ENCODE results near the gene TXNDC8.
"Not testable (repeated sequence)": the region's sequence is repeated elsewhere in the genome, so short reads cannot be mapped to it uniquely, and the experiment has no call there.

TXNDC8 gene

DNA sequence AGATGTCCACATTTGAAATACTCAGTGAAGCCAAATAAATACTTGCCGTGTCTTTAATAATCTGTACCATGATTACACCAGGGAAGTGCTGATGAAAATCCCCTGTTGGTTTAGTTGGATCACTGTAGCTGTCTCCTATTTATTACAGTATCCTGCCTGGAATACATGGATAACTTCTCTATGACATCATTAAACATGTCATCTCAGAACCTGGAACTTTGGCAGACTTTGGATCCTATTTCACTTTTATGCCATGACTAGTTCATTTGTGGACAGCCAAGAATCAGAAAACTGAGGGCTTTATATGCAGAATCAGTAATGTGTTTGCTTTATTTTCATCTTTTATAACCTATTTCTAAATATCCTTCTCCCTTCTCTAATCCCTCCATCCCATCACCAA lies at the start of gene TXNDC8:
TXNDC8 (minus strand) TSS at position 137 of the 400 bp plus-strand sequence.
- peak; percentile 4 for DNase-seq

DNA sequence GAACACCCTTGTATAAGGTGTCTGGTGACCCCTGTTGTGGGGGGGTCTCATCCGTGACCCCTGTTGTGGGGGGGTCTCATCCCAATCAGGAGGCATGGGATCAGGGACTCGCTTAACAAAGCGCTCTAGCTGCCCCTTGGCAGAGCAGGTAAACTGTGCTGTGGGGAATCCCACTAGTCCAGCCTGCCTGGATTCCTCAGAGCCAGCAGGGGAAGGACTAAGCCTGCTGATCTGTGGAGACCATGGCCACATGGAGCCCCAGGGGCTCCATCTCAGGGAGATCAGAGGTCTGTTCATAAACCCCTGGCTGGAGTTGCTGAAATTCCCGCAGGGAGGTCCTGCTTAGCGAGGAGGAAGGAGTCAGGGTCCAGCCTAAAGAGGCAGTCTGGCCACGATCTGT lies 45.8 kb upstream of the TXNDC8 start:
- DNase-seq = no peak

DNA sequence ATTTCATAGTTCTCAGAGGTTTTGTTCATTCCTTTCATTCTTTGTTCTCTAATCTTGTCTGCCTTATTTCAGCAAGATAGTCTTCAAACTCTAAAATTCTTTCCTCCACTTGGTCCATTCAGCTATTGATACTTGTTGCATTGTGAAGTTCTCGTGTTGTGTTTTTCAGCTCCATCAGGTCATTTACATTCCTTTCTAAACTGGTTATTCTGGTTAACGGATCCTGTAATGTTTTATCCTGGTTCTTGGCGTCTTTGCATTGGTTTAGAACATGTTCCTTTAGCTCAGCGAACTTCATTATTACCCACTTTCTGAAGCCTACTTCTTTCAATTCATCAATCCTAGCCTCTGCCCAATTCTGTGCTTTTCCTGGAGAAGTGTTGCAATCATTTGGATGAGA lies 45.1 kb upstream of the TXNDC8 start:
- no peak for DNase-seq

DNA sequence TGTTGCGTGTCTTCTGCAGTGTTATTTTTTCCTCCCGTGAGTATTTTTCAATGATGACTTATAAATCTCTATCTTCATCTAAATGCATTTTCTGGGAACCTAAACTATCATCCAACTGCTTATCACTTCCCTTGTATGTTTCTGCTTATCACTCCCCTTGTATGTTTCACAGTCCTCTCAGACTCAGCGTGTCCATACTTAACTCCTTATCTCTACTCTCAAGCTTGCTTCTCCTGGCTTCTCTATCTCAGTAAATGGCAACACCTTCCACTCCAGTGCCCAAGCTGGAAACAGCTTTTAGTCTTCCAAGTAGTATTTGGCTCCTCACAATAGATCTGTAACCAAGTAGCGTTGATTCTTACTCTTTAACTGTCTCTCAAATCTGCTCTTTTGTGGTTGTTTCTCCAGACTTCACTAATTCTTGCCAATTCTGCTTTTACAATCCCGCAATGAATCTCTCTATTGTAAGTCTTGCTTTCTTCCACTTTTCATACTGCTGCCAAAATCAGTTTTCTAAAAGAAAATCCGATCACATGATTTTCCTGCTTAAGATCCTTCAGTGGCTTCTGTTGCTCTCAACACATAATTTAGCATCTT lies 33.8 kb upstream of the TXNDC8 start:
- DNase-seq = no peak

DNA sequence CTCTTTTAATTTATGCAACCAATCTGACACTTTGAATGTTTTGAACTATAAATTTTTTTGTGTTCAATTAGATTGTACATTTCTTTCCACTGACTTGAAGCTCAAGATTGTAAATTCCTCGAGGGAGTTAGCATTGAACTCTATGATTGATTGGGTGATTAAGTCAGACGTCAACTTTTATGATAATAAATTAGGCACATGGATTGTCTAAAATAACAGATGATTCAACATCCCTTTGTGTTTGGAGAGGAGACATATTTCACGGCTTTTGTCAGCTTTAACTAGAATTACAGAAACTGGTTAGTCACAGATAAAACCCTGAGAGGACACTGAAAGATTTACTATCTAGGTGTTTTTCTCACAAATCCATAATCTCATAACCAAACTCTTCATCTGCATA lies 32.7 kb upstream of the TXNDC8 start:
- DNase-seq = no peak

DNA sequence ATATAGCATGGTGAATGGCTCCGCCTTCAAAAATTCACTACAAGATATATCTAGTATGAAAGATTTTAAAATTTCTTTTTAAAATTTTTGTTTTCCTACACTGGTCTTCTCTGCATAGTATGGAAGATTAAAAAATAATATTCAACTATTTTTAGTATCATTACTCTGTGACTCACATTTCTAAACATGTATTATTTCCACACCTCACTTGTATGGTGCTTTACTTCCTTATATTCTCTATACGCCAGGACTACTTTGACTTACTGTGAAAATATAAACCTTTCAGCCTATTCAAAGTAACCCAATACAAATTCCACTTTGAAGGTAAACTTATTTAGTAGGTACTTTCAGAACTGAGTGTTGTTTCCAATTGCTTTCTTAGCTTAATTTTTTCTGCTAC lies 26.8 kb upstream of the TXNDC8 start:
- no peak for DNase-seq

DNA sequence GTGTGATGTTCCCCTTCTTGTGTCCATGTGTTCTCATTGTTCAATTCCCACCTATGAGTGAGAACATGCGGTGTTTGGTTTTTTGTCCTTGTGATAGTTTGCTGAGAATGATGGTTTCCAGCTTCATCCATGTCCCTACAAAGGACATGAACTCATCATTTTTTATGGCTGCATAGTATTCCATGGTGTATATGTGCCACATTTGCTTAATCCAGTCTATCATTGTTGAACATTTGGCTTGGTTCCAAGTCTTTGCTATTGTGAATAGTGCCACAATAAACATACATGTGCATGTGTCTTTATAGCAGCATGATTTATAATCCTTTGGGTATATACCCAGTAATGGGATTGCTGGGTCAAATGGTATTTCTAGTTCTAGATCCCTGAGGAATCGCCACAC lies 21.3 kb upstream of the TXNDC8 start:
- not testable (repeated sequence) for DNase-seq

DNA sequence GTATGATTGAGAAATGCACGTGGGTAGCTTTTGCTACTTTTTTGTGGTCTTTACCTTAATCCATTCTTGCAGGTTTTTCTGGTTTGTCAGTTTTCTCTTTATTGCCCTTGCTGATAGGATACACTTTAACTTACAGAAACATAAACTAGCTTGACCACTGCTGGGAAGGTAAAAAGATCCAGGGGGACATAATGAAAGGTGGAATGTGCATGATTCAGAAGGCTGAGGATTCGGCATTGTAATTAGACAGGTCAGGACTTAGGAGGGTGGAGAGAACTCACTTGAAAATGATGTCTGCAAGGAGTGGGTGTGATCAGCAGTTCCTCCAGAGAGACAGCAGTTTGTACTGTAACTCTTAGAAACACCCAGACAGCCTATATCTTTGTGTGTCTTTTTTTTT lies 19.8 kb upstream of the TXNDC8 start:
- no peak for DNase-seq

DNA sequence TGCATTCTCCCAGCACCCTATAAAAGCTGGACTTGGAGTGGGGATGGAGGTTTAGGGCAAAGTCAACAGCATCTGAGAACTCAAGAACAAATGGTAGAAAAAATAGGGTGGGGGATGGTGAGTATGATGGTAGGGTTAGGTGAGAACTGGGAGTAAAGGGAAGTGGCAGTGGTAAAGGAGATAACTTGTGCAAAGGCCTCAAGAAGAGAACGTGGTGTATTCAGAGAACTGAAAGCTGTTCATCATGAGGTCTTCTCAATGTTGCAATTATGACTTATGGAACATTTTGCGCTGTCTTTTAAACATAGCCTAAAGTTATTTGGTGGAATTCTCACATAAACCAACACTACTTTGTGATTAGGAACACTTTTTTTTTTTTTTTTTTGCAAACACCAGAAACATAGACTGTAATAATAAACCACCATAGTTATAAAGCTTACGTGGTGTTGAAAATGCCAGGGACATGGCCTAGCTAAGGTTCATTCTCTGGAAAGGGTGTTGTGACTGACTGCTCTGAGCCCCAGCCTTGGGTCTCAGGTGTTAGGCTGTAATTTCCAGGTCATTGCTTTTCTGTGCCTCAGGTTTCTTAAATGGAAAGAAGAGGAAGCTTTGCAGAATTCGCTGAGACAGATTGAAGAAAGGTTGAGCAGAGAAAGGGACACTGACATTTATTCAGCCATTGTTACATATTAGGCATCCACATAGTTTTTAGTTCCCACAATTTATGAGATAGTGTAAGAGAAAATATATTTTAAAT lies 19.2 kb upstream of the TXNDC8 start:
- no peak for DNase-seq

DNA sequence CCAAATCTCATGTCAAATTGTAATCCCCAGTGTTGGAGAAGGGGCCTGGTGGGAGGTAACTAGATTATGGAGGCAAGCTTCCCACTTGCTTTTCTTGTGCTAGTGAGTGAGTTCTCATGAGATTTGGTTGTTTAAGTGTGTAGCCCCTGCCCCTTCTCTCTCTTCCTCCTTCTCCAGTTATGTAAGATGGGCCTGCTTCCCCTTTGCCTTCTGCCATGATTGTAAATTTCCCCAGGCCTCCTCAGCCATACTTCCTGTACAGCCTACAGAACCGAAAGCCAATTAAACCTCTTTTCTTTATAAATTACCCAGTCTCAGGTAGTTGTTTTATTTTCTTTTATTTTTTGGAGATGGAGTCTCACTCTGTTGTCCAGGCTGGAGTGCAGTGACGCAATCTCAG lies 18.2 kb upstream of the TXNDC8 start:
- DNase-seq = no peak

DNA sequence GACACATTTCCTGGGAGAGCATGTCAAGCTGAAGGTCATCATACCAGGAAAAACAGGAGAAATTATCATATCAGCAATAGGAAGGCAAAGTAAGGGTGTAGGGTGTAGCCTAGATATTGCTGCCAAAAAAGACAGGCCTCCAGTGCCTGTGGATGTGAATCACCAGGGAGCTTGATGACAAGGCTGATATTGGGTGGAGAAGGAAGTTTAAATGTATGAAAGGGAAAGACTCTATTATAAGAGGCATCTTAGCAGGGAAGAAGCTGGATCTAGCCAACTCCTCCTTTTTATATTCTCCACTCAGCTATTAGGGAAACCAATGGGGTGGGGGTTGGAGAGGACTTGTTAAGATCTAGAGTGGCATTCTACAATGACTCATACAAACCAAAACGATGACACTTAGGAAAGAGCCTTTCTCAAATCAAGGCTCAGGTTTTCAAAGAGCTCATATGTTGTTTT lies 13.4 kb upstream of the TXNDC8 start:
- peak; percentile 67 for DNase-seq

DNA sequence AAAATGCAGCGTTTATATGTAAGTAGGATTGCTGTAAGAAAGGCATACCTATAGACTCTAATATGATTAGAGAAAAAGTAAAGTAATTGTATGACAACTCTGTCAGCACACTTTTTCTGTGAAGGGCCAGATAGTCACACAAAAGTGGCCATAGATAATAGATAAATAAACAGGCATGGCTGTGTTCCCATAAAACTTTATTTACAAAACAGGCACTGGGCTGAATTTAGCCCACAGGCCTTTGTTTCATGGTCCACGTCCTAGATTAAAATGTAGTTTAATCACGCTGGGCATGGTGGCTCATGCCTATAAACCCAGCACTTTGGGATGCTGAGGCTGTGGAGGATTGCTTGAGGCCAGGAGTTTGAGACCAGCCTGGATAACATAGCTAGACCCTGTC lies 8.7 kb upstream of the TXNDC8 start:
- no peak for DNase-seq

DNA sequence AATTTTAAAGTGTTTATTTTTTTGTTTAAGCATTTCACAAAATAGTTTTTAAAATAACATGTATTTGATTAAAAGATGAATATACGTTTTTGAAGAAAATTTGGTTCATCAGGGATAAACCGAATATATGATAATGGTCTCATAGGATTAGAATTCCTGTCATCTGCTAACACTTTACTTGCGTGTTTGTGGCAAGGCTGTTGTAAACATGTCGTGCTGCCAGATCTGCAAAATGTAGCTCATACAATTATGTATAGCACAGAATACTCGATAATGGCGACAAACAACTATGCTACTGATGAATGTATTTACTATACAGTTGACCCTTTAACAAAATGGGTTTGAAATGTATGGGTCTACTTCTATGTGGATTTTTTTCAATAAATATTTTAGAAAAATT lies 7.2 kb upstream of the TXNDC8 start:
- DNase-seq = no peak

DNA sequence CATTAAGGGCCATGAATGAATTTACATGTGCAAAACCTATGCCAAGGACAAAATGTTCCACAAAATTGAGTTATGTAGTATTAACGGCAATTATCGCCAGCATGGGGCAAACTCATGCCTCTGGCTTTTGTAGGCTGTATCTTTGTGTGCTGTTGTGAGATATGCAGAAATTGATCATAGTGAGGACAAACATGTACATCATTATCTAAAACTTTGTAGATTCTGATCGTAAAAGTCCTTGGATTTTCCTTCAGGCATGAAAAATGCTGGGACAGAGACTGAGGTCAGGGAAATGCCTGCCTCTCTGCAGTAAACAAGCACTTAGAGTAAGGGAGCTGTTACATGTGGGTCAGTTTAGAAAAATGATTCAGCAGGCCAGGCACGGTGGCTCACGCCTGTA lies 5.9 kb upstream of the TXNDC8 start:
- no peak for DNase-seq

DNA sequence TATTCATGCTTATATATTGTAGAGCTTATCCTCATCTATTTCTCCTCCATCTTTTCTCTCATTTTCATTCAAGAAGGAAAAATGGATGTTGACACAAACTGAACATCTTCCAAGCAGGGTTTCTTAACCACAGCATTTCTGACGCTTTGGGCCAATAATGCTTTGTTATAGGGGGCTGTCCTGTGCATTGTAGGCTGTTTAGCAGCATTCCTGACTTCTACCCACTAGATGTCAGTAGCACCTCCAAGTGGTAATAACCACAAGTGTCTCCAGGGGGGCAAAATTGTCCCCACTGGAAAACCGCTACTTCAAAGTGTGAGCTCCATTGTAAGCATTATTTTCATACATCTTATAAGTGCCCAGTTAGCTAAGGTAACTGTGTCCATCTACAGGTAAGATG lies 2.6 kb upstream of the TXNDC8 start:
- DNase-seq = no peak

DNA sequence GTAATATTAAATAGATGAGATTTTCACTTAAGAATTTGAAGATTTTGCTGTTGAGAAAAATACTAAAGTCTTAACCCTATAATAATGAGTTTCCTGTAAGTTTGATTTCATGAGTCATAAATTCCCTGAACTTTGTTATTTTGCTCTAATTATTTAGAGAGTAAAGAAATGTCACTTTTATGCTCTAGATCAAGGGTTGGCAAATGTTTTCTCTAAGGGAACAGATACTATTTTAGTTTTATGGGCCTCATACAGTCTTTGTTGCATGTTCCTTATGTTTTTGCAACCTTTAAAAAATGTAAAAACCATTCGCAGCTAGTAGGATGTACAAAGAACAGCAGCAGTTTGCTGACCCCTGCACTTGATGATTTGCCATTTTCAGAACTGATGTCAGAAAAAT lies 480 bp upstream of the TXNDC8 start:
- DNase-seq = no peak

DNA sequence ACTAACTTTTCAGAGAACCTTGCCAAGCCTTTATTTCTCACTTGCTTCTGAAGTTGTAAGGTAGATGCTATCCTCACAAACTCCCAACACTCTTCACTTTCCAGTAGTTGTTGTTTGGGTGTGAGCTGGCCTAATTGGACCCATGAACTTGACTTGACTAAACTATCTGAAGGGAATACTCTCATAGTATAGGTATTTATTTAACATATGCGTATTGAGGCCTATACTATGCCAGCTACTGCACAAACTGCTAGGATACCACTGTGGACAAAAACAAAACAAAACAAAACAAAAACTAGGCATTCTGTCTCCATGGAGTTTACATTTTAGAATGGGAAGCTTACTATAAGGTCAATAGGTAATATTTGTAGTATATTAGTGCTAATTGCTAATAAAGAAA lies 1.3 kb downstream of the TXNDC8 start:
- no peak for DNase-seq

DNA sequence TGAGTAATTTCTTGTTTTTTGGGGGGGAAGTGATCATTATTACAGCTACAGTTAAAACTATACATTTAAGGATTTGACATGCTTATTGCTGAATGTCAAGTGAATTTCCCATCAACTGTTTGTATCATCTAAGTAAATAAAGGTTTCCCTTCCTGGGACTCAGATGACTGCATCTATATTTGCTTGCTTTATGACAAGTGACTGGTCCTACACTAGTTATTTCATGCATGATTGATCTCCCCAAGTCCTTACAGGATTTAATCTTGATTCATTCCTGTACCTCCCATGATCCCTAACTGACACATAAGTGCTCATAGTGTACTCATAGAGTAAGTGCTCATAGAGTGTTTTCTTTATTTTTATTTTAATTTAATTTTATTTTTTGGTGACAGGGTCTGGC lies 2.8 kb downstream of the TXNDC8 start:
- DNase-seq = no peak

DNA sequence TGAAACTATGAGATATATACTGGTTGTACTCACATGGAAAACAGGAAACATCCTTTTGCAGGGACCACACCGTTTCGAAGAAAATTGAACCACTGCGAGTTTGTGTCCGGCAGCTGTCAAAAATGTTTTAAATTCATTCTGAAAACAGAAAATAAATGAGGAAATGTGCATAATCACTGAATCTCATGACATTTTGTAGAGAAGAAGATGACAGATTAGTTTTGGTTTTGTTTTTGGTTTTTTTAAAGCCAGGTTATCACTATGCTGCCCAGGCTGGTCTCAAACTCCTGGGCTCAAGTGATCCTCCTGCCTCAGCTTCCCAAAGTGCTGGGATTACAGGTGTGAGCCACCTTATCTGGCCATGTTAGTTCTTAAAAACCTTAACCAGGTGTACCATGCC lies 3.5 kb downstream of the TXNDC8 start:
- DNase-seq = no peak

DNA sequence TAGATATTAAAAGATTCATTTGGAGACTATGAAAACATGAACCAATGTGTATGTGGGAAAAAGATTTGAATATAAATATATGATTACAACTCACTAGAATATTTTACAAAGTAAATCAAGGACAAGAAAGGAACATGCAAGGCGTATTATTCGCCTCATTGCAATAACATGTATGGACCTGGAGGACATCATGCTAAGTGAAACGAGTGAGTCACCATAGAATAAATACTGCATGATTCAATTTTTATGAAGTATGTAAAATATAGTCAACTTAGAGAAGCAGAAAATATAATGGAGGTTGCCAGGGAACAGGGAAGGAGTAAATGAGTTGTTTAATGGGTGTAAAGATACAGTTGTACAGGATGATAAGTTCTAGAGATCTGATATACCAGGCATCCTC lies 4.9 kb downstream of the TXNDC8 start:
- DNase-seq = no peak

DNA sequence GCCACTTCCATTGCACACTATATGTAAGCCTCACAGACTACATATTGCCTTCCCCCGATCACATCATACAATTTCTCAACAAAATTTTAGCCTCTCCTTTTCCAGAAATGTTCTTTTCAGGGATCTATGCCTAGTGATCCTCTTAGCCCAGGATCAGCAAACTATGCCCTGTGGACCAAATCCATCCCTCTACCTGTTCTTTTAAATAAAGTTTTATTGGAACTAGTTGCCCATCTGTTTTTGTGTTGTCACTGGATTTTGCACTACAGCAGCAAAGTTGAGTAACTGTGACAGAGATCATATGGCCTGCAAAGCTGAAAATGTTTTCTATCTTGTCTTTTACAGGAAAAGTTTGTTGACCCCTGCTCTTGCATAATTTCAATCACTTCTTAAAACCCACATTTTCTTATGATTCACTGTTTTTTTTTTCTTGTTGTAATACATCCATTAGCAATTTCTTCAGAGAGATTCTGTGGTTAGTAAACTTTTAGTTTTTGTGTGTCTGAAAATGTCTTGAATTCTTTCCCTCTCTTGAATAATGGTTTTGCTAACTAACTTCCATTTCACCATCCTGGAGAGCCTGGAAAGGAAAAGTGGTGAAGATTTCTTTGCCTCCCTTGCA lies 7.1 kb downstream of the TXNDC8 start:
- no peak for DNase-seq

DNA sequence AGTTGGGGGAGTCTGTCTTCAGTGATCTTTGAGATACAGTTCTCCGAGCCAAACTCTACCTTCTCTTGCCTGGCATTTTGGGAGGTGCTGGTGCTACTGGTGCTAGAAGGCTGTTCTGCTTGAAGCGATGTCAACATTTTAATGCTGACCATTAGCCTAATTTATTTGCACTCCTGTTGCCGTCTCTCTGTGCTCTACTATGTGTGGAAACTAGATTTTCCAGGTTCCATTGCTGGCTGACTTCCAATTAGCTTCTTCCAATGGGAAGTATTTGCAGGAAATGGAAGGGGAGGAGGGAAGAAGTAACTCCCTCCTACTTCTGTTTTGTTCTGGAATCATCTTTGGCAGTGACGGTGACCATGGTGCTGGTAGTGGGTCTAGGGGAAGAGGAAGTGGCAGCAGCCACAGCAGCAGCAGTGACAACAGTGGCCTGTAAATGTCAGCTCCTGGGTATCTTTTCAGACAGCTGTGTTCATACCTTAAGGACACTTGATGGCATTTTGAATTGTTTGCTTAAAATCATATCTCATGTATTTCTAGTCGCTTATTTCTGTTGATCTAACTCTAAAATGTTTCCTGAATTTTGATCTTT lies 7.9 kb downstream of the TXNDC8 start:
- DNase-seq = no peak

DNA sequence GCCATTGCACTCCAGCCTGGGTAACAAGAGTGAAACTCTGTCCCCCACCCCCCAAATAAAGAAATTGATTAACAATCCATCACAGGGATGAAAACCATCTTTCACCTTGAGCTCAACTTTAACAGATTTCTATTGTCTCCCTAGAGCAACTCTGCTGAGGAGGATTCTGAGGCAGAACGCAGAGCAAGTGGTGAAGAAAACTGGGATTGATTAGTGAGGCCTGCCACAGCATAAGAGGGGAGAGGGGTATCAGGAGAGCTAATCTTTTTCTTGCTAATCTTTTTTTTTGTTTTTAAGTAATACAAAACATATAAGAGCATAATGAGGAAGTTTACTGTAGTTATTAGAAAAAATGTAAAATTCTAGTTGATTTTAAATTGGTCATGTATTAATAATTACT lies 8.9 kb downstream of the TXNDC8 start:
- no peak for DNase-seq

DNA sequence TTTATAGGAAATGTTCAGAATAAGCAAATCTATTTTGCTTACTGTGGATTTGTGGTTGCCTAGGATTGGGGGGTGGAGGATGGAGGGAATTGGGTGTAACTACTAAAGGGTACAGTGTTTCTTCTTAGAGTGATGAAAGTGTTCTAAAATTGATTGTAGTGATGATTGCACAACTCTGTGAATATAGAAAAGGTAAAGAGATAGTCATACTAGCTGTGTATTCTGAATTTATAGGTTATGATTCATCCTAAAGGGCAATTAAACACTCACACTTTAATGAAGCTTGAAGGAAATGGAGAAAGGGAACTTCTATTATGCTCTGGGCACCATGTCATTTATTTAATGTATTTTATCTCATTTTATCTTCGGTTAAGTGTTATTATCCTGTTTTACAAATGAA lies 9.9 kb downstream of the TXNDC8 start:
- DNase-seq = no peak

Data from amniotic stem cell (primary cell).